ENCODE data around the gene BAHD1. TPM values are rescaled to one million over a fixed set of nuclear protein-coding genes. Genes with fewer than 3 reads are reported as not detected.

BAHD1 gene
- total RNA-seq, 1 donor from 2014 or later = 17.1 TPM

DNA sequence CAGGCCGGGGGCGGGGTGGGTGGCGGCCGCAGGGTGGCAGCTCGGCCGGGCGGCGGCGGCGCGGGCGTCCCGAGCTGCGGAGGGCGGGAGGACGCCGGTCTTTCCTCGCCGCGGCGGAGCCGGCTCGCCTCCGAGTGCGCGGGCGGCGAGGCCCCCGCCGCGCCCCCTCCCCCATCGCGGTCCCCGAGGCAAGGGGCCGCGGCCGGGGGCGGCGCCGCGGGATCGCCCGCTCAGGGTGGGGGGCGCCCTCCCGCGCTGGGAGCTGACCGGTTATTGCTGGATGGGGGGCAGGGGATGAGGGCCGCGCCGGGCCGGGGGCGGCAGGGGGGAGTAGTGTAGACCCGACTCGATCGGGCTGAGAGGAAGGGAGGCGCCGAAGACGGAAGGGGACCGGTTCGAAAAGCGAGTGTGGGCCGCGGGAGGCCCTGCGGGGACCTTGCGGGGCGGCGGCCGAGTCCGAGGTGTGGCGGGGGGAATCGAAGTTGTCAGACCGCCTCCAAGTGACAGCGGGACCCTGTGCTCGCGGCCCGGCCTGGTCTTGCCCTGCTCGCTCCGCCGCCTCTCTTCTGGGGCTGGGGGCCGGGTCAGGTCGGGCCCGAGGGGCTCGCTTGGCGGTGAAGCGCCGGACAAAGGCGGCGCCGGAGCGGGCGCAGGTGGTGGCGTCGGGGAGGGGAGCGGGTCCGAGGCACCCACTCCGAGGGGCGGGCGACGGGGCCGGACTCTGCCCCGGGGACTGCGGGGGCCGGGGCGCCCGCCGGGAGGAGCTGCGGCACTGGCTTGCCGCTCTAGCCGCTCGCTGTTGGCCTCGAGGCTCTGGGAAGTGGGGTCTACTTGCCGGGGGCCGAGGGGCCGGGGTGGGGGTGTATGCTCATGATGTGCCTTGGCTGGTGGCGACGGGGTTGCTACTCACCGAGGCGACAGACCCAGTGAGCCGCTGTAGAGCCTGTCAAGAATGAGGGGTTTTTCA, 1.1 kb downstream of the BAHD1 start:
- Histone ChIP-seq H3K9me3 (replicated peaks) (no peaks in the 10 kb centered on the region), H3K27ac (replicated peaks) (peak overlapping the region; percentile 84), H3K27me3 (ENCODE audit: low read depth) (peaks cover 11% of the 10 kb centered on the region), H3K36me3 (no peaks in the 10 kb centered on the region), H3K4me1 (peaks cover 84% of the 10 kb centered on the region), H3K4me3 (peak overlapping the region; percentile 96)
- TF ChIP-seq, protein P1, sequence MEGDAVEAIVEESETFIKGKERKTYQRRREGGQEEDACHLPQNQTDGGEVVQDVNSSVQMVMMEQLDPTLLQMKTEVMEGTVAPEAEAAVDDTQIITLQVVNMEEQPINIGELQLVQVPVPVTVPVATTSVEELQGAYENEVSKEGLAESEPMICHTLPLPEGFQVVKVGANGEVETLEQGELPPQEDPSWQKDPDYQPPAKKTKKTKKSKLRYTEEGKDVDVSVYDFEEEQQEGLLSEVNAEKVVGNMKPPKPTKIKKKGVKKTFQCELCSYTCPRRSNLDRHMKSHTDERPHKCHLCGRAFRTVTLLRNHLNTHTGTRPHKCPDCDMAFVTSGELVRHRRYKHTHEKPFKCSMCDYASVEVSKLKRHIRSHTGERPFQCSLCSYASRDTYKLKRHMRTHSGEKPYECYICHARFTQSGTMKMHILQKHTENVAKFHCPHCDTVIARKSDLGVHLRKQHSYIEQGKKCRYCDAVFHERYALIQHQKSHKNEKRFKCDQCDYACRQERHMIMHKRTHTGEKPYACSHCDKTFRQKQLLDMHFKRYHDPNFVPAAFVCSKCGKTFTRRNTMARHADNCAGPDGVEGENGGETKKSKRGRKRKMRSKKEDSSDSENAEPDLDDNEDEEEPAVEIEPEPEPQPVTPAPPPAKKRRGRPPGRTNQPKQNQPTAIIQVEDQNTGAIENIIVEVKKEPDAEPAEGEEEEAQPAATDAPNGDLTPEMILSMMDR (IDR thresholded peaks at IDR 0.05; ENCODE audit: borderline replicate concordance) = peak; percentile 33
- no peak for DNase-seq
- intact Hi-C loops (cut with micrococcal nuclease) = no loop called here

DNA sequence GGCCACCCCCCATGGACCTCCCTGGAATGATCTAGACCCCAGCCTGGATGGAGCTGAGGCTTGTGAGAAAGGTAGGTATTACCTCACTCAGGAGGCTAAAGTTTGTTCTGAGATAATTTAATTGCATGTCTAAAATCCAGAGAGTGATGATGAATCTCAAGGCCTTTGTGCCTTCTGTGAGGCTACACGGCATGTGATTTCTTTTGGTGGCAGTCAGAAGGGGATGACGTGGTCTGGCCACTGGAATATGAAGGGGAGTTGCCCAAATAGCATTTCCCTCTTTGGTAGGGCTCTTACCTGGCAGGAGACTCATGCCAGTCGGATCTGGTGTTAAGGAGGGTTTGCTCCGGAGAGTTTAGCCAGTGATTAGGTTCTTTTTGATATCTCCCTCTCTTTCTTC, 2.5 kb downstream of the BAHD1 start:
- DNase-seq = no peak
- Histone ChIP-seq H3K27me3 (ENCODE audit: low read depth) (no peaks in the 10 kb centered on the region), H3K9me3 (replicated peaks) (no peaks in the 10 kb centered on the region), H3K36me3 (no peaks in the 10 kb centered on the region), H3K4me1 (peaks cover 72% of the 10 kb centered on the region), H3K27ac (replicated peaks) (no peak overlapping the region), H3K4me3 (no peak overlapping the region)
- TF ChIP-seq, protein P1 (IDR thresholded peaks at IDR 0.05; ENCODE audit: borderline replicate concordance) = no peak
- intact Hi-C loops (cut with micrococcal nuclease) = no loop called here

DNA sequence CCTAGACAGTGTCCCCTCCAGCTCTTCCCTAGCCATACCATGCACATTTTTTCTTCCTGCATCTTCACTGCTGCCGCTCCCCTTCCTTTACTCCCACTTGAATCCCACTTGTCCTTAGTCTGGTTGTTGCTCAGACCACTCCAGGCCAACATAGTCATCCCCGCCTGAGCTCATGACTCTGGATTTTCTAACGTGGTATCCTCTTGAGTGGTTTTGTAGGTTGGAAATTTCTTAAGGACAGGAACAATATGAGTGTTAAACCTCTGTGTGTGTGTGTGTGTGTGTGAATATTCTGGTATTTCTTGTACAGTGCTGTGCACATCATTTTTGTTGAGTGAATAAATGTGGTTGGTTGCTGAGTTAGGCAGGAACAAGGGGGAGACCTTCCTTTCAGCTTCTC, 3.1 kb downstream of the BAHD1 start:
- H3K36me3 ChIP-seq = no peaks in the 10 kb centered on the region
- H3K27me3 ChIP-seq (ENCODE audit: low read depth) = no peaks in the 10 kb centered on the region
- H3K4me3 ChIP-seq = no peak overlapping the region
- DNase-seq = no peak
- peaks cover 66% of the 10 kb centered on the region for H3K4me1 ChIP-seq
- H3K27ac ChIP-seq (replicated peaks) = no peak overlapping the region
- TF ChIP-seq, protein P1 (IDR thresholded peaks at IDR 0.05; ENCODE audit: borderline replicate concordance) = no peak
- no peaks in the 10 kb centered on the region for H3K9me3 ChIP-seq (replicated peaks)
- intact Hi-C loops (cut with micrococcal nuclease) = no loop called here

DNA sequence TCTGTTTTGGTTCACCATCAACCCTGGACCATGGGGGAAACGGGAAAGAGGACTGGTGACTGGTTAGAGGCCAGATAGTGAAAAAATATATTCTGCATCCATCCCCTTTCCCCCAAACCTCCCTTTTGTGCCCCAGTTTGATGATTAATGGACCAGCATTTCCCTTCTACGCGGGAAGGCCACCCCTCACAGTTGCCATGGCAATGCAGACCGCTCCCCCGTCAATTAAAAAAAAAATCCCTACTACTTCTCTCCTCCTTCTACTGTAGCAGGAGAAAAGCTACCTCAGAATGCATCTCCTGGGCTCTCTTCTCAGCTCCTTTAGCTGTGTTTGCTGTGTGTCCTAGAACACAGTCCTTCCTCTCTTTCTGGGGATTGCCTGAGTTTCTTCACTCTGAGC, 4.0 kb downstream of the BAHD1 start:
- H3K9me3 ChIP-seq (replicated peaks) = no peaks in the 10 kb centered on the region
- no peaks in the 10 kb centered on the region for H3K27me3 ChIP-seq (ENCODE audit: low read depth)
- TF ChIP-seq, protein P1 (IDR thresholded peaks at IDR 0.05; ENCODE audit: borderline replicate concordance) = no peak
- H3K36me3 ChIP-seq = no peaks in the 10 kb centered on the region
- no peak overlapping the region for H3K4me3 ChIP-seq
- DNase-seq = no peak
- intact Hi-C loops (cut with micrococcal nuclease) = no loop called here
- H3K27ac ChIP-seq (replicated peaks) = peak overlapping the region; percentile 51
- H3K4me1 ChIP-seq = peaks cover 59% of the 10 kb centered on the region

DNA sequence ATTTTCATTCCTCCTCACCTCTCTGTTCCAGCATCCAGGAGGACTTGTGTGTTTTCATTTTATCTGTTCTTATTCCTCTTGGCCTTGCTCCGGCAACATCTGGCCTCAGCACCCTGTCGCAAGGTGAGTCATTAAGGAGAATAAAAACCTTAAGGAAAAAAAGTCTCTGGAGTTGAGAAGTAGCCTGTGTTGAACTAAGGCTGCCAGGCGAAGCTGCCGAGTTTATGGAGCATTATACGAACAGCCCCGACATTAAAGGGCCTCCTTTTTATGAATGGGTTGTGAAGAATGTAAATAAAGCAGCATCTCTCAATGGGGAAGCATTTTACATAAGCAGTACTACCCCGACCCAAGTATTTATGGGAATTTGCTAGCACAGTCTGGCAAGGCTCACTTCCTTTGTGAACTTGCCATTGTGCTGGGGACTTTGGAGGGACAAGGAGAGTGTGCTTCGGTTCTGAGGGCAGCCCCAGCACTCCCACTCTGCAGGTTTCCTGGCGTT, 4.7 kb downstream of the BAHD1 start:
- intact Hi-C loops (cut with micrococcal nuclease) = no loop called here
- no peak for DNase-seq

More for the DNA sequence above, 4.7 kb downstream of the BAHD1 start:
- TF ChIP-seq, protein P1 (IDR thresholded peaks at IDR 0.05; ENCODE audit: borderline replicate concordance) = no peak
- no peaks in the 10 kb centered on the region for H3K27me3 ChIP-seq (ENCODE audit: low read depth)
- no peaks in the 10 kb centered on the region for H3K9me3 ChIP-seq (replicated peaks)
- H3K27ac ChIP-seq (replicated peaks) = peak overlapping the region; percentile 51
- H3K36me3 ChIP-seq = no peaks in the 10 kb centered on the region
- peaks cover 57% of the 10 kb centered on the region for H3K4me1 ChIP-seq
- H3K4me3 ChIP-seq = no peak overlapping the region
